HCT116 (cell line): Measurements from ENCODE around the gene ACSL4. TPM values are rescaled to one million over a fixed set of nuclear protein-coding genes. Genes with fewer than 3 reads are reported as not detected.

Experiments used
- ATAC-seq: fragments of 200-7000 bp; cut with Tn5 transposase; 2 replicates; pipeline ENCODE4 v1.9.1; 2020; ENCODE audit warnings: mild to moderate bottlenecking, moderate library complexity
- BruUV-seq: library from RNA; stranded (reverse); fragments of 400-500 nt; replicated peaks from 2 replicates; lab custom pipeline; 2021; lab: Mats Ljungman, UMichigan
- CTCF ChIA-PET: fragments of 300-600 bp; sonication (Branson Sonifier 250); formaldehyde crosslinking; loops from one replicate; lab custom pipeline; 2021; ENCODE audit warnings: antibody characterized with exemption; lab: Charles Lee
- POLR2A ChIA-PET: fragments of 300-600, 350-600 bp; sonication (Branson Sonifier 250); formaldehyde crosslinking; loops from one replicate; lab custom pipeline; 2021; ENCODE audit warnings: antibody characterized with exemption; lab: Charles Lee
- RAD21 ChIA-PET, 2 experiments: fragments of 300-600 bp; sonication (Branson Sonifier 250); formaldehyde crosslinking; loops; one replicate each; lab custom pipeline; 2023; ENCODE audit warnings: low total read pairs in 2 of 2; ENCODE audit not compliant: uncharacterized antibody in 2 of 2, unreplicated experiment in 2 of 2, low non-redundant PET in 1 of 2; lab: Charles Lee
- DNase-seq: peaks from one replicate; pipeline ENCODE4 v3.0.0-alpha.2; 2010; ENCODE audit warnings: low read depth, low spot score
- H2AFZ ChIP-seq: fragments of 200-600 bp; shearing (Covaris generic), sonication (generic); 2 replicates; pipeline ENCODE4 v1.6.1; 2017; ENCODE audit warnings: low read depth, mixed run types, mixed read lengths, antibody characterized with exemption, low read length; ENCODE audit not compliant: poor library complexity, severe bottlenecking
- H3K27ac ChIP-seq: 2 replicates; pipeline ENCODE4 v1.5.1; 2012; ENCODE audit warnings: low read depth, low read length
- H3K27me3 ChIP-seq: fragments of 200-600 bp; sonication (generic); 2 replicates; pipeline ENCODE4 v1.6.1; 2016; ENCODE audit warnings: mixed run types, low read length, mixed read lengths; ENCODE audit not compliant: insufficient read depth
- H3K36me3 ChIP-seq, 2 experiments: fragments of 200-500 bp in 1 of 2; fragments of 200-600 bp in 1 of 2; sonication (Bioruptor generic) in 1 of 2; sonication (generic) in 1 of 2; 2 replicates each; pipeline versions ENCODE4 v1.5.1 to v1.6.1; 2014 to 2016; ENCODE audit warnings: low read length in 2 of 2, inconsistent platforms in 1 of 2, mixed read lengths in 1 of 2, mixed run types in 1 of 2; ENCODE audit not compliant: insufficient read depth in 2 of 2, control insufficient read depth in 1 of 2
- H3K4me1 ChIP-seq, 2 experiments: fragments of 200-600 bp in 1 of 2; sonication (generic) in 1 of 2; 2 replicates each; pipeline versions ENCODE4 v1.5.1 to v1.6.1; 2012 to 2017; ENCODE audit warnings: low read length in 2 of 2, inconsistent platforms in 1 of 2, mild to moderate bottlenecking in 1 of 2, mixed read lengths in 1 of 2, mixed run types in 1 of 2, moderate library complexity in 1 of 2; ENCODE audit not compliant: insufficient read depth in 2 of 2, control insufficient read depth in 1 of 2
- H3K4me2 ChIP-seq: fragments of 200-600 bp; sonication (generic); 2 replicates; pipeline ENCODE4 v1.6.1; 2017; ENCODE audit warnings: mixed run types, low read length, mixed read lengths
- H3K4me3 ChIP-seq, 2 experiments: fragments of 200-600 bp in 1 of 2; sonication (generic) in 1 of 2; replicated peaks in 1 of 2; 2 replicates each; pipeline ENCODE4 v1.5.1; 2011 to 2016; ENCODE audit warnings: low read length in 2 of 2, control low read depth in 1 of 2, low read depth in 1 of 2, mild to moderate bottlenecking in 1 of 2, mixed read lengths in 1 of 2, mixed run types in 1 of 2
- H3K79me2 ChIP-seq: fragments of 200-600 bp; sonication (generic); 2 replicates; pipeline ENCODE4 v1.6.1; 2017; ENCODE audit warnings: mild to moderate bottlenecking, mixed run types, low read length, moderate library complexity, mixed read lengths; ENCODE audit not compliant: insufficient read depth
- H3K9ac ChIP-seq: fragments of 200-600 bp; sonication (generic); 2 replicates; pipeline ENCODE4 v1.6.1; 2016; ENCODE audit warnings: low read length, mixed read lengths
- H3K9me2 ChIP-seq: fragments of 200-600 bp; sonication (generic), shearing (Covaris generic); 2 replicates; pipeline ENCODE4 v1.6.1; 2017; ENCODE audit warnings: mixed run types, mild to moderate bottlenecking, moderate library complexity; ENCODE audit not compliant: insufficient read depth
- H3K9me3 ChIP-seq, 2 experiments: fragments of 200-500 bp in 1 of 2; fragments of 200-600 bp in 1 of 2; sonication (Bioruptor generic) in 1 of 2; sonication (generic) in 1 of 2; 2 replicates each; pipeline ENCODE4 v1.6.1; 2014 to 2017; ENCODE audit warnings: low read length in 2 of 2, mixed read lengths in 2 of 2, inconsistent platforms in 1 of 2, low read depth in 1 of 2, mild to moderate bottlenecking in 1 of 2, mixed run types in 1 of 2, moderate library complexity in 1 of 2; ENCODE audit not compliant: control insufficient read depth in 1 of 2, insufficient read depth in 1 of 2
- H4K20me1 ChIP-seq: fragments of 200-600 bp; sonication (generic), shearing (Covaris generic); 2 replicates; pipeline ENCODE4 v1.6.1; 2017; ENCODE audit warnings: mixed run types, mild to moderate bottlenecking, moderate library complexity; ENCODE audit not compliant: insufficient read depth
- CBX3 ChIP-seq: IDR thresholded peaks from 2 replicates; pipeline ENCODE4 v1.6.1; 2012; ENCODE audit warnings: low read depth
- CEBPB ChIP-seq: IDR thresholded peaks from 2 replicates; pipeline ENCODE4 v1.6.1; 2012; ENCODE audit warnings: low read depth
- EZH2phosphoT487 ChIP-seq: fragments of 200-600 bp; IDR thresholded peaks from 2 replicates; pipeline ENCODE4 v1.6.1; 2018; ENCODE audit warnings: antibody characterized with exemption, borderline replicate concordance
- POLR2A ChIP-seq: IDR thresholded peaks from 2 replicates; pipeline ENCODE4 v1.7.0; 2011; ENCODE audit warnings: borderline replicate concordance; ENCODE audit not compliant: insufficient read depth, insufficient read length; ENCODE audit errors: extremely low read depth
- RAD21 ChIP-seq: IDR thresholded peaks from 2 replicates; pipeline ENCODE4 v1.6.1; 2012; ENCODE audit warnings: low read depth, mild to moderate bottlenecking
- SP1 ChIP-seq: IDR thresholded peaks from 2 replicates; pipeline ENCODE4 v1.6.1; 2012; ENCODE audit warnings: low read depth
- YY1 ChIP-seq: IDR thresholded peaks from 2 replicates; pipeline ENCODE4 v1.6.1; 2011; ENCODE audit warnings: low read length, low read depth, moderate library complexity, mild to moderate bottlenecking; ENCODE audit not compliant: insufficient replicate concordance; ENCODE audit errors: extremely low read depth
- ZFX ChIP-seq: fragments of 450-650 bp; IDR thresholded peaks from 2 replicates; pipeline ENCODE4 v1.6.1; 2017
- intact Hi-C: fragments of 100-400 bp; cut with micrococcal nuclease; formaldehyde crosslinking; loops from 2 replicates; pipeline ENCODE4 v1.10.0; 2022
- total RNA-seq: library from RNA; stranded (reverse); gene quantifications from one replicate; pipeline ENCODE4 v1.2.1, GENCODE V29; 2021; ENCODE audit not compliant: unreplicated experiment
- TF ChIP-seq, protein P1 (sequence below): IDR thresholded peaks from 2 replicates; pipeline ENCODE4 v1.6.1; 2011; ENCODE audit warnings: mild to moderate bottlenecking, low read length, moderate library complexity; ENCODE audit not compliant: insufficient replicate concordance; ENCODE audit errors: extremely low read depth
- TF ChIP-seq, protein P2 (sequence below): IDR thresholded peaks from 2 replicates; pipeline ENCODE4 v1.6.1; 2012

ACSL4 gene
- total RNA-seq, 1 experiment from 2014 or later = 50.5 TPM

GRCh38 chrX:109667986-109668385 is 65.1 kb downstream of the ACSL4 start:
- Histone ChIP-seq H3K9ac (no peak overlapping the region), H3K9me3 (no peaks in the 10 kb centered on the region), H3K36me3 (peaks cover 0 to under 1% of the 10 kb centered on the region in 2 experiments; a peak in 1 of 4 replicates), H3K79me2 (no peaks in the 10 kb centered on the region), H4K20me1 (no peaks in the 10 kb centered on the region), H2AFZ (no peak overlapping the region), H3K9me2 (no peaks in the 10 kb centered on the region), H3K4me2 (no peak overlapping the region), H3K27me3 (no peaks in the 10 kb centered on the region), H3K4me1 (no peaks in the 10 kb centered on the region), H3K4me3 (no peak overlapping the region), H3K27ac (no peak overlapping the region)
- DNase-seq (no peak), ATAC-seq (no peak)
- BruUV-seq = no TSS peak
- ChIA-PET CTCF (no interaction called here), POLR2A (no interaction called here), RAD21 (no interaction called here)
- TF ChIP-seq RAD21 (no peak), CBX3 (no peak), ZFX (no peak), CEBPB (no peak), SP1 (no peak), EZH2phosphoT487 (no peak), YY1 (no peak), POLR2A (no peak)
- TF ChIP-seq, protein P1, sequence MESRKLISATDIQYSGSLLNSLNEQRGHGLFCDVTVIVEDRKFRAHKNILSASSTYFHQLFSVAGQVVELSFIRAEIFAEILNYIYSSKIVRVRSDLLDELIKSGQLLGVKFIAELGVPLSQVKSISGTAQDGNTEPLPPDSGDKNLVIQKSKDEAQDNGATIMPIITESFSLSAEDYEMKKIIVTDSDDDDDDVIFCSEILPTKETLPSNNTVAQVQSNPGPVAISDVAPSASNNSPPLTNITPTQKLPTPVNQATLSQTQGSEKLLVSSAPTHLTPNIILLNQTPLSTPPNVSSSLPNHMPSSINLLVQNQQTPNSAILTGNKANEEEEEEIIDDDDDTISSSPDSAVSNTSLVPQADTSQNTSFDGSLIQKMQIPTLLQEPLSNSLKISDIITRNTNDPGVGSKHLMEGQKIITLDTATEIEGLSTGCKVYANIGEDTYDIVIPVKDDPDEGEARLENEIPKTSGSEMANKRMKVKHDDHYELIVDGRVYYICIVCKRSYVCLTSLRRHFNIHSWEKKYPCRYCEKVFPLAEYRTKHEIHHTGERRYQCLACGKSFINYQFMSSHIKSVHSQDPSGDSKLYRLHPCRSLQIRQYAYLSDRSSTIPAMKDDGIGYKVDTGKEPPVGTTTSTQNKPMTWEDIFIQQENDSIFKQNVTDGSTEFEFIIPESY = no peak
- TF ChIP-seq, protein P2, sequence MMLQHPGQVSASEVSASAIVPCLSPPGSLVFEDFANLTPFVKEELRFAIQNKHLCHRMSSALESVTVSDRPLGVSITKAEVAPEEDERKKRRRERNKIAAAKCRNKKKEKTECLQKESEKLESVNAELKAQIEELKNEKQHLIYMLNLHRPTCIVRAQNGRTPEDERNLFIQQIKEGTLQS = no peak
- intact Hi-C loops = no loop called here
